Hepatocyte (in vitro differentiated cells): ENCODE results near the gene CHST11. TPM values are rescaled to one million over a fixed set of nuclear protein-coding genes. Genes with fewer than 3 reads are reported as not detected.

Source experiments
- DNase-seq: peaks from one replicate; pipeline ENCODE4 v3.0.0-alpha.2; 2016; ENCODE audit warnings: low spot score
- H2AFZ ChIP-seq: fragments of 200-600 bp; sonication (generic); 2 replicates; pipeline ENCODE4 v1.6.0; 2016; ENCODE audit warnings: antibody characterized with exemption, mild to moderate bottlenecking
- H3K27ac ChIP-seq: fragments of 200-600 bp; sonication (generic); 2 replicates; pipeline ENCODE4 v1.5.1; 2016; ENCODE audit warnings: mild to moderate bottlenecking
- H3K27me3 ChIP-seq: fragments of 200-600 bp; sonication (generic); 2 replicates; pipeline ENCODE4 v1.6.1; 2016
- H3K36me3 ChIP-seq: fragments of 200-600 bp; sonication (generic); replicated peaks from 2 replicates; pipeline ENCODE4 v1.5.1; 2016; ENCODE audit warnings: low read depth; ENCODE audit not compliant: insufficient read depth
- H3K4me1 ChIP-seq: fragments of 200-600 bp; sonication (generic); 2 replicates; pipeline ENCODE4 v1.5.1; 2016; ENCODE audit warnings: mild to moderate bottlenecking, moderate library complexity; ENCODE audit not compliant: insufficient read depth
- H3K4me2 ChIP-seq: fragments of 200-600 bp; sonication (generic); 2 replicates; pipeline ENCODE4 v1.6.0; 2016
- H3K4me3 ChIP-seq: fragments of 200-600 bp; sonication (generic); 2 replicates; pipeline ENCODE4 v1.5.1; 2016; ENCODE audit warnings: mild to moderate bottlenecking
- H3K79me2 ChIP-seq: fragments of 200-600 bp; sonication (generic); 2 replicates; pipeline ENCODE4 v1.6.0; 2017; ENCODE audit warnings: mild to moderate bottlenecking
- H3K9me2 ChIP-seq: fragments of 200-600 bp; sonication (generic); replicated peaks from 2 replicates; pipeline ENCODE4 v1.6.0; 2017; ENCODE audit warnings: mild to moderate bottlenecking; ENCODE audit not compliant: insufficient read depth
- H3K9me3 ChIP-seq: fragments of 200-600 bp; sonication (generic); 2 replicates; pipeline ENCODE4 v1.5.1; 2016; ENCODE audit warnings: low read depth, mild to moderate bottlenecking
- H4K20me1 ChIP-seq: fragments of 200-600 bp; sonication (generic); 2 replicates; pipeline ENCODE4 v1.6.0; 2016; ENCODE audit warnings: mild to moderate bottlenecking; ENCODE audit not compliant: insufficient read depth, poor library complexity, severe bottlenecking
- CTCF ChIP-seq: fragments of 200-600 bp; sonication (generic); IDR thresholded peaks from 2 replicates; pipeline ENCODE4 v1.5.1; 2016; ENCODE audit warnings: antibody characterized with exemption, mild to moderate bottlenecking; ENCODE audit not compliant: poor library complexity
- EZH2 ChIP-seq: fragments of 200-600 bp; sonication (generic); IDR thresholded peaks from 2 replicates; pipeline ENCODE4 v1.6.1; 2016; ENCODE audit warnings: antibody characterized with exemption, mild to moderate bottlenecking, borderline replicate concordance
- EZH2phosphoT487 ChIP-seq: fragments of 200-600 bp; sonication (generic); IDR thresholded peaks from one replicate; pipeline ENCODE4 v1.6.1; 2018; ENCODE audit warnings: antibody characterized with exemption, mild to moderate bottlenecking, low read depth, moderate library complexity; ENCODE audit not compliant: unreplicated experiment, severe bottlenecking
- WGBS: methylation state at CpG from one replicate; pipeline ENCODE4 v1.1.6; 2016; ENCODE audit warnings: low lambda C conversion rate; ENCODE audit errors: missing lambda C conversion rate; 5-methylcytosine and 5-hydroxymethylcytosine counted together
- polyA plus RNA-seq: library from polyadenylated mRNA; unstranded; fragments of >200 nt; fragmentation: Nextera tagmentation; extraction: Ambion mirVana; gene quantifications from 2 replicates; pipeline ENCODE4 v1.2.1, GENCODE V29; 2016
- total RNA-seq: library from RNA; depleted of rRNA; stranded (reverse); fragments of >200 nt; gene quantifications from 2 replicates; pipeline ENCODE4 v1.2.3, GENCODE V29; 2014

Gene CHST11
- total and polyA plus RNA-seq, 2 experiments from 2014 or later = 5.2 to 8.9 TPM

- no peaks in the 10 kb centered on the region for H4K20me1 ChIP-seq
- no peak overlapping the region for H2AFZ ChIP-seq
- no peak for DNase-seq
- H3K79me2 ChIP-seq = no peaks in the 10 kb centered on the region
- no peaks in the 10 kb centered on the region for H3K27me3 ChIP-seq
- TF ChIP-seq EZH2 (no peak), EZH2phosphoT487 (no peak), CTCF (no peak)
- no peaks in the 10 kb centered on the region for H3K9me3 ChIP-seq
- H3K4me1 ChIP-seq = no peaks in the 10 kb centered on the region
- no peak overlapping the region for H3K4me3 ChIP-seq
- H3K4me2 ChIP-seq = no peak overlapping the region
- WGBS = 63% methylated on average over 7 of the region's 7 CpGs
- H3K36me3 ChIP-seq = no peaks in the 10 kb centered on the region
- H3K27ac ChIP-seq = no peak overlapping the region
- no peaks in the 10 kb centered on the region for H3K9me2 ChIP-seq
Measured at GRCh38 chr12:104623883-104624282, 167.1 kb downstream of the CHST11 start.

GRCh38 chr12:104624529-104624928 is 167.8 kb downstream of the CHST11 start:
- no peak overlapping the region for H3K4me2 ChIP-seq
- no peaks in the 10 kb centered on the region for H3K9me3 ChIP-seq
- no peaks in the 10 kb centered on the region for H3K36me3 ChIP-seq
- no peaks in the 10 kb centered on the region for H3K9me2 ChIP-seq
- no peaks in the 10 kb centered on the region for H3K27me3 ChIP-seq
- H2AFZ ChIP-seq = no peak overlapping the region
- H3K79me2 ChIP-seq = no peaks in the 10 kb centered on the region
- H3K4me3 ChIP-seq = no peak overlapping the region
- WGBS = 95% methylated on average over 6 of the region's 6 CpGs
- H4K20me1 ChIP-seq = no peaks in the 10 kb centered on the region
- no peak for DNase-seq
- TF ChIP-seq CTCF (no peak), EZH2 (no peak), EZH2phosphoT487 (no peak)
- no peaks in the 10 kb centered on the region for H3K4me1 ChIP-seq
- no peak overlapping the region for H3K27ac ChIP-seq

DNA sequence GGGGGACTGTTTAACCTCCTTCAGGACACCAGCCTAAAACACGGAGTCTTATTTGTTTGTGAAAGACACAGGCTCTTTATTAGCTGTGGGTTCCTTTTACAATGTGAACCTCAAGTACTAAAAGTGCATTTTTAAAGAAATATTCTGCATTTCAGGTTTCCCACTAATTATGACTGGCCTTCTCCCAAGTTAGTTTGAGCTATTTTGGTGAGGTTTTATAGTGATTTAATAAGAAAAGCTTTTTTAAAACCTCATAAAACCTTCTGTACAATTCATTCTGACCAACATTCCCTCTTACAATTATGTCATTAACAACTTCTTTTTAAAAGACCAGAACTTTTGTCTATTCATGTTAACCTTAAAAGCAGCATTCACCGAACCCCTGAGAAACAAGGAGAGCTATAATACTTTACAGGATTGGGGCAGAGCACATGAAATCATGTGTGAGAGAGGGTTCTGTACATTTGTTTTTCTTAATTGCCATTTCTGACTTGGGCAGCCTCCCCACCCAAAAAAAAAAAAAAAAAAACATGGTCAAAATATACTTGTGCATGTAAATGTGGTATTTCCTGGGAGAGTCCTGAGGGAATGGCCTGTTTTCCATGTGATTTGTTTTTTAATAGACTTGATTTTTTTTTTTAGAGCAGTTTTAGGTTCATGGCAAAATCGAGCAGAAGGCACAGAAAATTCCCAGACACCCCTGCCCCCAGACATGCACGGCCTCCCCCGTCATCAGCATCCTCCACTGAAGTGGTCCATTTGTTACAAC is 169.5 kb downstream of the CHST11 start:
- Histone ChIP-seq H3K36me3 (no peaks in the 10 kb centered on the region), H3K4me2 (no peak overlapping the region), H3K79me2 (no peaks in the 10 kb centered on the region), H4K20me1 (no peaks in the 10 kb centered on the region), H3K4me1 (no peaks in the 10 kb centered on the region), H2AFZ (no peak overlapping the region), H3K27me3 (no peaks in the 10 kb centered on the region), H3K27ac (no peak overlapping the region), H3K4me3 (no peak overlapping the region), H3K9me3 (no peaks in the 10 kb centered on the region), H3K9me2 (no peaks in the 10 kb centered on the region)
- WGBS = 69% methylated on average over 5 of the region's 5 CpGs
- TF ChIP-seq EZH2 (no peak), CTCF (no peak), EZH2phosphoT487 (no peak)
- no peak for DNase-seq
